Urothelium cell line (cell line): Measurements from ENCODE around the gene ZFP90.

Source experiments
- DNase-seq: peaks from one replicate; pipeline ENCODE4 v3.0.0; 2011; ENCODE audit warnings: low spot score, mixed read lengths
- FAIRE-seq: peaks from 2 replicates; lab custom pipeline; 2011; peaks lifted over from hg19 to GRCh38; lab: Jason Lieb, UNC

Gene ZFP90

DNA sequence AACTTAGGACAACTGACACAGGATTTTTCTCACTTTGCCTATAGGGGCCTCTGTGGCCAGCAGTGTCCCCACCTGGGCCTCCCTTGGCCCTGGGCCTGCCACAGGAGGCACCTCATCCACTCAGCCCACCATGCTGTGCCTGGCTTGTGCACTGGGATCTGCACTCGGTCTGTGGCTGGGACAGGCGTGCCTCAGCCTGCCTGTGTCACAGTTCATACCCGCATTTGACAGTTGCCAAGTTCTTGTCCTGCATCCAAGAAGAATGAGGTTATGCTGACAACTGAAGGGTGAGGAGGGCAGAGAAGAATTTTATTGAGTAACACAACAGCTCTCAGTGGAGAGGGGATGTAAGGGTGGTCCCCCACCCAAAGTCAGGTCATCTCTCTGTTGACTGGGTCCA, 36.0 kb downstream of the ZFP90 start:
- FAIRE-seq, result no peak
- no peak for DNase-seq

DNA sequence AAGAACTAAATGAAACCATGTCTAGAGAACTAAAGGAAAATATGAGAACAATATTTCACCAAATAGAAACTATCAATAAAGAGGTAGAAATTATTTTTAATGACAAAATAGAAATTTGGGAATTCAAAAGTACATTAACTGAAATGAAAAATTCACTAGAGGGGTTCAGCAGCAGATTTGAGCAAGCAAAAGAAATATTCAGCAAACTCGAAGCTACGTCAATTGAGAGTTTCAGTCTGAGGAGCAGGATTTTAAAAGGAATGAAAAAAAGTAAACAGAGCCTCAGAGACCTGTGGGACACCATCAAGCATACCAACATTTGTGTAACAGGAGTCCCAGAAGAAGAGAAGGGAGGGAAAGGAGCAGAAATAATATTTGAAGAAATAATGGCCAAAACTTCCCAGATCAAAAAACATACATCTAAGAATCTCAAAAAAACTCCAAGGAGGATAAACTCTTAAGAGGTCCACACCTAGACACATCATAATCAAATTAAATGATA, 38.3 kb downstream of the ZFP90 start:
- no peak for FAIRE-seq

DNA sequence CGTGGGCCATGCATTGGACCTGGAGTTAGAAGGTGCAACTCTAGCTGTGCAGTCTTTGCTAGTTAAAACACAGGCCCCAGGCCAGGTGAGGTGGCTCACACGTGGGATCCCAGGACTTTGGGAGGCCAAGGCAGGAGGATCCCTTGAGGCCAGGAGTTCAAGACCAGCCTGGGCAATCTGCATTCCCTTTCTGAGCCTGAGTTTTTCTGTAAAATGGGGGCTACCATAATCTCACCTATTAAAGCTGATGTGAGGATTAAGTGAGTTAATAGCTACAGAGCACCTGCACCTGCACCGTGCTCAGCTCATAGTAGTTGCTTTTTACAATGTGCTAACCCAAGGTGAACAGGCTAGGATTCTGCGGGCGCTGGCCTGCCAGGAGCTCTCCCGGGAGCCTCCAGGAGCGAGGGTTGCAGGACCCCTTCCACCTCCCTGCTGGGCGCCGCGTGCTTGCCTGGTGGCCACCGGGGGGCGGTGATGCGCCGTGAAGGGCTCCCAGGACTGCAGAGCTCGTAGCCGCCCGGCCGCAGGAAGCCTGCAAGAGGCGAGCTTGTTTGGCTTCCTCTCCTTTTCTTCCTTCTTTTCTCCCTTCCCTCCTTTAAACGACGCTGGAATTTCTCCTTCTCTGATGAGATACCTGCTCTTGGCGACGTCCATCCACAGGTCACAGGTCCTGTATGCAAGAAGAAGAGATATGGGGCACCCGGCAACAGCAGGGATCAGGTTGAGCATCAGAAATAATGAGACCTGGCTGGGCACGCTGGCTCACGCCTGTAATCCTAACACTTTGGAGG, 51.3 kb downstream of the ZFP90 start:
- DNase-seq, result peak; percentile 78

More for the DNA sequence above, 38.3 kb downstream of the ZFP90 start:
- DNase-seq, result no peak

DNA sequence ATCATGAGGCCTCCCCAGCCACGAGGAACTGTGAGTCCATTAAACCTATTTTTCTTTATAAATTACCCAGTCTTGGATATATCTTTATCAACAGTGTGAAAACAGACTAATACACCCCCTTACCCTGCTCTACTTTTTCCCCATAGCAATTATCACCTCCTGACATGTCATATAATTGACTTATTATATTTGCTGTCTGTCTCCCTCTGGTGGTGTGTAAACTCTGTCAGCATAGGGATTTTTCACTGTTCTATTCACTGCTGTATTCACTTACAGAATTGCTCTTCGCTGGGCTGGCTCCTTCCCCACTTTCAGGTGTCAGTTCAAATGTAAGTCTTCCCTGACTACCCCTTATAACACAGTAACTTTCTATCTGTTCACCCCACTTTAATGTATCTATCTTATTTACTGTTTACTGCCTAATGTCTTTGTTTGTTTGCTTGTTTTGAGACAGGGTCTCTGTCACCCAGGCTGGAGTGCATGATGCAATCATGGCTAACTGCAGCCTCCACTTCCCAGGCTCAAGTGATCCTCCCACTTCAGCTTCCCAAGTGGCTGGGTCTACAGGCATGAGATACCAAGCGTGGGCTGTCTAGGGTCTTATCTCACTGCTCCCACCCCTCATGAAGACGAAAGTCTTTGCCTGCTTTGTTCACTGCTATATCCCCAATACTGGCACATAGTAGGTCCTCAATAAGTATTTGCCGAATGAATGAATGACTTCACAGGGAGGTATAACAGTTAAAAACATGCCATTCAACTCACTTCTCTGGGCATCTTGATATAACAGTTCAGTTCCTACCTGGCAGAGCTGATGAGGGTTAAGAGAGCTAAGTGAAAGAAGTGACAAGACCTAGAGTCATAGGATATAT, 53.6 kb downstream of the ZFP90 start:
- no peak for FAIRE-seq
- DNase-seq, result no peak

More for the DNA sequence above, 51.3 kb downstream of the ZFP90 start:
- FAIRE-seq, result no peak

DNA sequence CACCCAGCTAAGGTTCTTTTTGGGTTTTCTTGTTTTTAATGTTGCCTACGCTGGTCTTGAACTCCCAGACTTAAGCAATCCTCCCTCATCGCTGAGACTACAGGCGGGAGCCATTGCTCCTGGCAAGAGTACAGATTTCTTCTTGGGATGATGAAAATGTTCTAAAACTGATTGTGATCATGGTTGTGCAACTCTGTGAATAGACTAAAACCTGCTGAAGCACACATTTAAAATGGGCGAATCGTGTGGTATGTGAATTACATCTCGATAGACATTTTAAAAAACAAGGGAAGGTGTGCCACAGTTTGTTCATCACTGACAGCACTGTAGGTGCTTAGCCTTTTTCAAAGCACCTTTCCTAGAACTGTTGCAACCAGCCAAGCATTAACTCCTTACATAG, 57.2 kb downstream of the ZFP90 start:
- FAIRE-seq, result no peak

DNA sequence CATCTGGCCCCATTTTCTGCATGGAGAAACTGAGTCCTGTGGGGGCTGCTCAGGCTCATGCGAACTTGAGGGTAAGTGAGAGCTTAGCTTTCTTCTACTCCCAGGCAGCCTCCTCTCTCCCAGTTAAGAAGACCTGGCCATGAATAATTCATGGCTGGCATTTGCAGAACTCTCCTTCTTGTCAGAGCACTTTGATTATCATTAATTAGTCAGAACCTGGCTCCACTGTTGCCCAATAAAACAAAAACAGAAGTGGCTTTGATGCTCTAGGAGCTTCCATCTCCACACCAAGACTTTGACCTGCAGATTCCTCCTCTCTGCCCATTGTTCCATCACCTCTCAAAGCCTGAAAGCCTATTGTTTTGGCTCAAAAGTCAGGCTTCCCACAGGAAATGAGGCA, 60.5 kb downstream of the ZFP90 start:
- DNase-seq, result no peak
- no peak for FAIRE-seq

More for the DNA sequence above, 57.2 kb downstream of the ZFP90 start:
- no peak for DNase-seq

DNA sequence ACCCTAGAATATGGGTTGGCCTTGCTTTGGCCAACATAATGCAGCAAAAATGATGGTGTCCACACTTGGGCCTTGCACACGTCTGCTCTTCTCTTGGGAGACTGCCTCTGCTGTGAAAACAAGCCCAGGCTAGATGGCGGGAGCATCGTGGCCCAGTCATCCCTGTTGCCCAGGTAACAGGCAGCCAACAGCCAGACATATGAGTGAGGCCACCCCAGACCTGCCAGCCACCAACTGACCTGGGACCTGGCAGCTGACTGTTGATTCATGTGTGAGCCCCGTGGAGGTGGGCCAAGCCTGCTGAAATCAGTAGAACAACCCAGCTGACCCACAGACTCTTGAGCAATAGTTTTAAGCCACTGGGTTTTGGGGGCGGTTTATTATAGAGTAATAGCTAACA, 66.7 kb downstream of the ZFP90 start:
- DNase-seq, result peak; percentile 20
- no peak for FAIRE-seq

DNA sequence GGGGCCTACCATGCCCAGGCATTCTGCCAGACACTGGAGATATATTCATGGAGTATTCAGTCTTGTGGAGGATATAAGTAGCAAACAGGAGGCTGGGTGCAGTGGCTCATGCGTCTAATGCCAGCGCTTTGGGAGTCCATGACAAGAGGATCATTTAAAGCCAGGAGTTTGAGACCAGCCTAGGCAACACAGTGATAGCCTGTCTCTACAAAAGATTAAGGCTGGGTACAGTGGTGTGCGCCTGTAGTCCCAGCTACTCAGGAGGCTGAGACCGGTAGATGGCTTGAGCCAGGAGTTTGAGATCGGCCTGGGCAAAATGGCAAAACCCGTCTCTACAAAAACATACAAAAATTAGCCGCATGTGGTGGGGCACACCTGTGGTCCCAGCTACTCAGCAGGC, 68.4 kb downstream of the ZFP90 start:
- FAIRE-seq, result no peak
- no peak for DNase-seq

DNA sequence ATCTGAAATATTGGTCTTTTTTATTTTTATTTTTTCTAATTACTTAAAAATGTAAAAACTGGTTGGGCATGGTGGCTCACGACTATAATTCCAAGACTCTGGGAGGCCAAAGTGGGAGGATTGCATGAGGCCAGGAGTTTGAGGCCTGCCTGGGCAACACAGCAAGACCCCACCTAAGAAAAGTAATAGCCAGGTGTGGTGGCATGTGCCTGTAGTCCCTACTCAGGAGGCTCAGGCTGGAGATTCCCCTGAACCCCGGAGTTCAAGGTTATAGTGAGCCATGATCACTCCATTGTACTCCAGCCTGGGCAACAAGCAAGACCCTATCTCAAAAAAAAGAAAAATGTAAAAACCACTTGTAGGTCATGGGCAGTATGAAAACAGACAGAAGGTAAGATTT, 69.2 kb downstream of the ZFP90 start:
- FAIRE-seq (no peak), DNase-seq (no peak)

DNA sequence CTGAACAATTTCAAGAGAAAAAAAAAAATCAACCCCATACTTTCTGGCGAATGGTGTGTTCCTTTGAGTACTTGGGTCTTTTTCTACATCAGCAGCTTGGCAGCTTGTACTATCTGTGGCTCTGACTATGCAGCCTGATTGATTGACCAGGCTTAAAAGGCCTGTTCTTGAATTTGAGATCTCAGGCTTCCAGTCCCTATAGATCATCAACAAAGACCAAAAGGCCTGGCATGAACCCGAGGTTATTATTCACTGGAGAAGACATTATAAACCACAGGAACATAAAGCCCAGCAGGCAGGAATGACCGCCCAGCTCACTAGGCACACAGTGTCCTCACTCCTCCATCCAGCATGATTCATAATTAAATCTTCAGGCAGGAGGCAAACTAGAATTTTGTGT, 73.9 kb downstream of the ZFP90 start:
- FAIRE-seq (no peak), DNase-seq (no peak)

DNA sequence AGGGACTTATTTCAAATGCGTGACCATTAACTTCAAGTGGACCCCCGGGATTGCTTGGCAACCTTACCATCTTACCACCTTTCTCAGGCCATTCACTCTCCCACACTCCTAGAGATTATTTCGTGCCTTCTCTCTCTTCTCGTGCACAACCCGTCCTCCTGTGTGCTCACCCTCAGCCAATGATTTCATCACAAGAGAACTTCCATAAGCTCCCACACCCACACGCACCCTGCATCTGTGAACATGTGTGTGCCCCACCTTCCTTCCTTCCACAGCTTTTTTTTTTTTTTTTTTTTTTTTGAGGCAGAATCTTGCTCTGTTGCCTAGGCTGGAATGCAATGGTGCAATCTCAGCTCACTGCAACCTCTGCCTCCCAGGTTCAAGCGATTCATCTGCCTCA, 78.6 kb downstream of the ZFP90 start:
- no peak for DNase-seq
- no peak for FAIRE-seq
